HepG2 (cell line): ENCODE results near the gene EPHA4. TPM values are rescaled to one million over a fixed set of nuclear protein-coding genes. Genes with fewer than 3 reads are reported as not detected.

Experiments
- ATAC-seq: fragments of 200-7000 bp; cut with Tn5 transposase; 3 replicates; pipeline ENCODE4 v1.9.1; 2020; ENCODE audit warnings: mild to moderate bottlenecking, moderate library complexity
- BruUV-seq: library from RNA; stranded (reverse); fragments of 400-500 nt; replicated peaks from 2 replicates; lab custom pipeline; 2021; lab: Mats Ljungman, UMichigan
- CTCF ChIA-PET: fragments of 300-600 bp; formaldehyde crosslinking; extraction: SDS; loops from one replicate; lab custom pipeline; 2021; ENCODE audit warnings: low total read pairs, inconsistent platforms, low intra/inter-chr PET ratio; lab: Yijun Ruan, JAX
- POLR2A ChIA-PET: fragments of 350-600 bp; sonication (Branson Sonifier 250); formaldehyde crosslinking; loops from one replicate; lab custom pipeline; 2020; ENCODE audit warnings: antibody characterized with exemption, inconsistent platforms; lab: Yijun Ruan, JAX
- DNase-seq: peaks from one replicate; pipeline ENCODE4 v3.0.0-alpha.2; 2015; ENCODE audit warnings: low spot score
- FAIRE-seq: peaks from 3 replicates; lab custom pipeline; 2011; peaks lifted over from hg19 to GRCh38; lab: Jason Lieb, UNC
- H2AFZ ChIP-seq: one replicate; pipeline ENCODE4 v1.6.1; 2011; ENCODE audit warnings: low read length, inconsistent platforms
- H3K27ac ChIP-seq: fragments of 300-600 bp; 3 replicates; pipeline ENCODE4 v1.8.0; 2011; ENCODE audit warnings: mixed run types, mild to moderate bottlenecking, mixed read lengths, low read length, inconsistent platforms; ENCODE audit not compliant: insufficient read depth; ENCODE audit errors: extremely low read length
- H3K27me3 ChIP-seq, 2 experiments: fragments of 200-600 bp in 1 of 2; 2 replicates in 1 of 2; 3 replicates in 1 of 2; pipeline versions ENCODE4 v1.6.0 to v1.8.0; 2011; ENCODE audit warnings: low read length in 2 of 2, mild to moderate bottlenecking in 2 of 2, moderate library complexity in 2 of 2, inconsistent platforms in 1 of 2; ENCODE audit not compliant: insufficient read depth in 2 of 2, control insufficient read depth in 1 of 2
- H3K36me3 ChIP-seq, 2 experiments: fragments of 200-600 bp in 1 of 2; replicated peaks in 1 of 2; 2 replicates in 1 of 2; 3 replicates in 1 of 2; pipeline versions ENCODE4 v1.5.1 to v1.8.0; 2011; ENCODE audit warnings: low read length in 2 of 2, inconsistent platforms in 1 of 2; ENCODE audit not compliant: insufficient read depth in 2 of 2, control insufficient read depth in 1 of 2
- H3K4me1 ChIP-seq: 2 replicates; pipeline ENCODE4 v1.5.1; 2012; ENCODE audit warnings: low read length, inconsistent platforms; ENCODE audit not compliant: insufficient read depth
- H3K4me2 ChIP-seq: 2 replicates; pipeline ENCODE4 v1.6.0; 2011; ENCODE audit warnings: low read depth, low read length, inconsistent platforms
- H3K4me3 ChIP-seq, 3 experiments: fragments of 200-600 bp in 1 of 3; sonication (generic), shearing (Covaris generic) in 1 of 3; replicated peaks in 1 of 3; 2 replicates each; pipeline ENCODE4 v1.5.1; 2011 to 2016; ENCODE audit warnings: low read length in 3 of 3, inconsistent platforms in 2 of 3, low read depth in 2 of 3, mild to moderate bottlenecking in 2 of 3, control low read depth in 1 of 3, mixed read lengths in 1 of 3; ENCODE audit not compliant: insufficient read depth in 1 of 3
- H3K79me2 ChIP-seq: one replicate; pipeline ENCODE4 v1.6.1; 2011; ENCODE audit warnings: low read length, inconsistent platforms; ENCODE audit not compliant: insufficient read depth
- H3K9ac ChIP-seq: 2 replicates; pipeline ENCODE4 v1.6.0; 2011; ENCODE audit warnings: mild to moderate bottlenecking, low read depth, low read length, inconsistent platforms; ENCODE audit not compliant: insufficient read depth
- H3K9me3 ChIP-seq: 2 replicates; pipeline ENCODE4 v1.5.1; 2012; ENCODE audit warnings: mild to moderate bottlenecking, low read length
- H4K20me1 ChIP-seq: 2 replicates; pipeline ENCODE4 v1.6.0; 2011; ENCODE audit warnings: inconsistent platforms, mild to moderate bottlenecking, low read length, moderate library complexity; ENCODE audit not compliant: insufficient read depth
- BCLAF1 ChIP-seq: fragments of 450-650 bp; IDR thresholded peaks from 2 replicates; pipeline ENCODE4 v1.6.1; 2017; ENCODE audit warnings: mild to moderate bottlenecking
- ERF ChIP-seq: IDR thresholded peaks from 2 replicates; pipeline ENCODE4 v1.6.1; 2018; ENCODE audit warnings: missing biosample characterization, missing genetic modification reagents
- KLF12 ChIP-seq: sonication (generic); formaldehyde crosslinking; IDR thresholded peaks from 2 replicates; pipeline ENCODE4 v1.4.0; 2020; ENCODE audit warnings: missing genetic modification reagents, borderline replicate concordance
- MNT ChIP-seq: fragments of 450-650 bp; IDR thresholded peaks from 2 replicates; pipeline ENCODE4 v1.6.1; 2016
- MXD3 ChIP-seq: IDR thresholded peaks from 2 replicates; pipeline ENCODE4 v1.6.1; 2016; ENCODE audit warnings: mild to moderate bottlenecking, missing biosample characterization, missing genetic modification reagents
- NONO ChIP-seq, 2 experiments: fragments of 450-650 bp in 1 of 2; sonication (generic) in 1 of 2; formaldehyde crosslinking in 1 of 2; IDR thresholded peaks in 1 of 2; conservative IDR thresholded peaks in 1 of 2; 2 replicates each; pipeline versions ENCODE4 v1.6.1 to v1.8.0; 2017 to 2022; ENCODE audit warnings: mild to moderate bottlenecking in 1 of 2, missing genetic modification reagents in 1 of 2, moderate library complexity in 1 of 2
- PLRG1 ChIP-seq: fragments of 450-650 bp; conservative IDR thresholded peaks from 2 replicates; pipeline ENCODE4 v1.6.1; 2016
- STAT5B ChIP-seq: sonication (generic); formaldehyde crosslinking; IDR thresholded peaks from 2 replicates; pipeline ENCODE4 v1.4.0; 2020; ENCODE audit warnings: missing genetic modification reagents
- ZNF33B ChIP-seq: sonication (generic); formaldehyde crosslinking; IDR thresholded peaks from 2 replicates; pipeline ENCODE4 v1.5.1; 2020; ENCODE audit warnings: mild to moderate bottlenecking, missing genetic modification reagents
- WGBS: methylation state at CpG from one replicate; pipeline ENCODE4 v1.1.6; 2017; ENCODE audit warnings: low lambda C conversion rate; 5-methylcytosine and 5-hydroxymethylcytosine counted together
- in situ Hi-C: cut with HindIII; loops from 2 replicates; pipeline ENCODE4 v1.10.0; 2017; ENCODE audit warnings: low pct_unique_long_range_greater_than_20kb; ENCODE audit not compliant: extremely low pct_ligation_motif_present
- intact Hi-C: fragments of 100-400 bp; cut with micrococcal nuclease; formaldehyde crosslinking; loops from one replicate; pipeline ENCODE4 v1.10.0; 2022; ENCODE audit not compliant: unreplicated experiment
- polyA plus RNA-seq, 8 experiments: library from polyadenylated mRNA; depleted of rRNA in 3 of 8; stranded (reverse) in 7 of 8; unstranded in 1 of 8; fragments of >200 nt; fragmentation: Illumina TruSeq in 4 of 8; extraction: Trizol in 4 of 8; gene quantifications; 2 replicates each; pipeline versions ENCODE4 v1.2.1 to v1.2.3, GENCODE V29; 2011 to 2016; ENCODE audit warnings: low read depth in 4 of 8, missing spikeins in 1 of 8, mixed read lengths in 1 of 8; ENCODE audit not compliant: insufficient read depth in 1 of 8
- total RNA-seq, 5 experiments: library from RNA; depleted of rRNA; stranded (reverse); fragments of >200 nt; fragmentation: Illumina TruSeq; extraction: Trizol; gene quantifications; 2 replicates each; pipeline ENCODE4 v1.2.3, GENCODE V29; 2016; ENCODE audit warnings: low read depth in 1 of 5
- TF ChIP-seq, protein P1 (sequence below): sonication (generic); formaldehyde crosslinking; IDR thresholded peaks from 2 replicates; pipeline ENCODE4 v1.5.0; 2020; ENCODE audit warnings: mild to moderate bottlenecking, missing genetic modification reagents, borderline replicate concordance

The EPHA4 gene
- total and polyA plus RNA-seq, 2 of the 13 experiments (the other 11 are each of a cell fraction or from before 2014, with no cell fraction given): not detected

DNA sequence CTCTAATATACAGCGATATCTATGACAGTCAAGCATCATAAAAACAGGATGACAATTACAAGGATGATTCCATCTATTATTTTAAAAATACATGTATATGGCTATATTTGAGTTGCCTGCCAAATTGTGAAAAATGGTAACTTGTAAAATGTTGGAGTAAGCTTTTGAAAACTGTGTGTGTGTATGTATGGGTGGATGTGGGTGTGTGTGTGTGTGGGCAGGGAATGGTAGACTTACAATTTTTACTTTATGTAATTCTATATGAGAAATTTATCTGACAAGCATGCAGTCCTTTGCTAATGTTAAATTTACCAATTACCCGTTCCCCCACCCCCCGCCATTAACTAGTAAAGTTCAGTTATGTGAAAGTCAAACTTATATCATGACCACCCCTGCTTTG, 14.0 kb downstream of the EPHA4 start:
- WGBS: 0% methylated on average over 3 of the region's 3 CpGs
- no peak for ATAC-seq
- BruUV-seq: no TSS peak
- H3K27ac ChIP-seq: no peak overlapping the region
- H3K36me3 ChIP-seq: no peaks in the 10 kb centered on the region
- H3K79me2 ChIP-seq: no peaks in the 10 kb centered on the region
- H3K27me3 ChIP-seq: no peaks in the 10 kb centered on the region
- POLR2A ChIA-PET: no interaction called here
- intact Hi-C loops (no loop called here), in situ Hi-C loops (loop anchor here (25.0 kb wide), 1 partner anchor 1396 kb away; no protein-coding TSS in a partner anchor)
- H3K9ac ChIP-seq: no peak overlapping the region
- no peak for FAIRE-seq
- CTCF ChIA-PET: no interaction called here
- H3K4me2 ChIP-seq: no peak overlapping the region
- no peaks in the 10 kb centered on the region for H4K20me1 ChIP-seq
- H2AFZ ChIP-seq: no peak overlapping the region
- no peak for DNase-seq
- no peak overlapping the region for H3K4me3 ChIP-seq
- H3K4me1 ChIP-seq: no peaks in the 10 kb centered on the region
- H3K9me3 ChIP-seq: no peaks in the 10 kb centered on the region
- TF ChIP-seq KLF12 (CRISPR knock-in tag) (no peak), BCLAF1 (no peak), STAT5B (no peak), ERF (CRISPR knock-in tag) (no peak), MNT (no peak), NONO (IDR thresholded peaks at IDR 0.05) (no peak), NONO (CRISPR knock-in tag; conservative IDR thresholded peaks at IDR 0.05) (no peak), ZNF33B (CRISPR knock-in tag) (no peak), PLRG1 (no peak), MXD3 (no peak)
- TF ChIP-seq, protein P1, sequence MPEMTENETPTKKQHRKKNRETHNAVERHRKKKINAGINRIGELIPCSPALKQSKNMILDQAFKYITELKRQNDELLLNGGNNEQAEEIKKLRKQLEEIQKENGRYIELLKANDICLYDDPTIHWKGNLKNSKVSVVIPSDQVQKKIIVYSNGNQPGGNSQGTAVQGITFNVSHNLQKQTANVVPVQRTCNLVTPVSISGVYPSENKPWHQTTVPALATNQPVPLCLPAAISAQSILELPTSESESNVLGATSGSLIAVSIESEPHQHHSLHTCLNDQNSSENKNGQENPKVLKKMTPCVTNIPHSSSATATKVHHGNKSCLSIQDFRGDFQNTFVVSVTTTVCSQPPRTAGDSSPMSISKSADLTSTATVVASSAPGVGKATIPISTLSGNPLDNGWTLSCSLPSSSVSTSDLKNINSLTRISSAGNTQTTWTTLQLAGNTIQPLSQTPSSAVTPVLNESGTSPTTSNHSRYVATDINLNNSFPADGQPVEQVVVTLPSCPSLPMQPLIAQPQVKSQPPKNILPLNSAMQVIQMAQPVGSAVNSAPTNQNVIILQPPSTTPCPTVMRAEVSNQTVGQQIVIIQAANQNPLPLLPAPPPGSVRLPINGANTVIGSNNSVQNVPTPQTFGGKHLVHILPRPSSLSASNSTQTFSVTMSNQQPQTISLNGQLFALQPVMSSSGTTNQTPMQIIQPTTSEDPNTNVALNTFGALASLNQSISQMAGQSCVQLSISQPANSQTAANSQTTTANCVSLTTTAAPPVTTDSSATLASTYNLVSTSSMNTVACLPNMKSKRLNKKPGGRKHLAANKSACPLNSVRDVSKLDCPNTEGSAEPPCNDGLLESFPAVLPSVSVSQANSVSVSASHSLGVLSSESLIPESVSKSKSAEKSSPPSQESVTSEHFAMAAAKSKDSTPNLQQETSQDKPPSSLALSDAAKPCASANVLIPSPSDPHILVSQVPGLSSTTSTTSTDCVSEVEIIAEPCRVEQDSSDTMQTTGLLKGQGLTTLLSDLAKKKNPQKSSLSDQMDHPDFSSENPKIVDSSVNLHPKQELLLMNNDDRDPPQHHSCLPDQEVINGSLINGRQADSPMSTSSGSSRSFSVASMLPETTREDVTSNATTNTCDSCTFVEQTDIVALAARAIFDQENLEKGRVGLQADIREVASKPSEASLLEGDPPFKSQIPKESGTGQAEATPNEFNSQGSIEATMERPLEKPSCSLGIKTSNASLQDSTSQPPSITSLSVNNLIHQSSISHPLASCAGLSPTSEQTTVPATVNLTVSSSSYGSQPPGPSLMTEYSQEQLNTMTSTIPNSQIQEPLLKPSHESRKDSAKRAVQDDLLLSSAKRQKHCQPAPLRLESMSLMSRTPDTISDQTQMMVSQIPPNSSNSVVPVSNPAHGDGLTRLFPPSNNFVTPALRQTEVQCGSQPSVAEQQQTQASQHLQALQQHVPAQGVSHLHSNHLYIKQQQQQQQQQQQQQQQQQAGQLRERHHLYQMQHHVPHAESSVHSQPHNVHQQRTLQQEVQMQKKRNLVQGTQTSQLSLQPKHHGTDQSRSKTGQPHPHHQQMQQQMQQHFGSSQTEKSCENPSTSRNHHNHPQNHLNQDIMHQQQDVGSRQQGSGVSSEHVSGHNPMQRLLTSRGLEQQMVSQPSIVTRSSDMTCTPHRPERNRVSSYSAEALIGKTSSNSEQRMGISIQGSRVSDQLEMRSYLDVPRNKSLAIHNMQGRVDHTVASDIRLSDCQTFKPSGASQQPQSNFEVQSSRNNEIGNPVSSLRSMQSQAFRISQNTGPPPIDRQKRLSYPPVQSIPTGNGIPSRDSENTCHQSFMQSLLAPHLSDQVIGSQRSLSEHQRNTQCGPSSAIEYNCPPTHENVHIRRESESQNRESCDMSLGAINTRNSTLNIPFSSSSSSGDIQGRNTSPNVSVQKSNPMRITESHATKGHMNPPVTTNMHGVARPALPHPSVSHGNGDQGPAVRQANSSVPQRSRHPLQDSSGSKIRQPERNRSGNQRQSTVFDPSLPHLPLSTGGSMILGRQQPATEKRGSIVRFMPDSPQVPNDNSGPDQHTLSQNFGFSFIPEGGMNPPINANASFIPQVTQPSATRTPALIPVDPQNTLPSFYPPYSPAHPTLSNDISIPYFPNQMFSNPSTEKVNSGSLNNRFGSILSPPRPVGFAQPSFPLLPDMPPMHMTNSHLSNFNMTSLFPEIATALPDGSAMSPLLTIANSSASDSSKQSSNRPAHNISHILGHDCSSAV (CRISPR knock-in tag): no peak
